SIG-M5 treated with dmso at 0.1 percent for 504 hours (cell line): ENCODE measurements around the gene C9orf72.
A peak's percentile ranks its signal among the peaks of the same experiment; 100 is the strongest.

Experiments used
- DNase-seq: peaks from one replicate; lab custom pipeline; 2025; ENCODE audit not compliant: unreplicated experiment; lab: John Stamatoyannopoulos, UW

C9orf72 gene

DNA sequence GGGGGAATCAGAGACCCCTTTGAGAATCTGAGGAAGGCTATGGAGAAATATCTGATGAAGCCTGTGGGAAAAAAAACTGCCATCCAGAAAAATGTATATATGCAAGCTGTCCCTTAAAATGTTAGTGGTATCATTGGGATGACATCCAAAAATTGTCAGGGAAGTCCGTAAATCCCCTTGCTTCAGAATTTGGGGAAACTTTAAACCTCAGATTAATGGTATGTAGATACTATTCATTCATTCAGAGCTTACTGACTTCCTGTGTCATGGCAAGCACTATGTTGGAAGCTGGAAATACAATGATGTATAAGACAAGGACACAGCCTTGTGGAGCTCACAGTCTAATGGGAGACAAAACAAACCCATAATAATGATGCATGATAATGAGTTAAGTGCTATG, 32.8 kb downstream of the C9orf72 start:
- no peak for DNase-seq

GRCh38 chr9:27539479-27540441, 33.5 kb downstream of the C9orf72 start:
- no peak for DNase-seq

DNA sequence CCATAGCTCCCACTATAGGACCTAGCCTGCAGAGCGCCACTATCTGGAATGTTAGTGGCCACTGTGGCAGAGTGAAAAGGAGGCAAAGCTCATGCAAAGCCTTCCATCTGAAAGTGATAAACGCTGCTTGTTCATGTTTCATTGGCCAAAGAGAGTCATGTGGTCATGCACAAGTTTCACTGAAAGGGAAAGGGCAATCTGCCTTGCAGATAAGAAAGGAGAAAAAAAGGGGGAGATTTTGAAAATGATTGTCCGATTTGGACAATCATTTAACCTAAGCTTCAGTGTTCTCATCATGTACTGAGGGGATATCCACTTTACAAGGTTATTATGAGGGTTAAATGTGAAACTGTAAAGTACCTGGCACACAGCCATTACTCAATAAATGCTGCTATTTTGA, 34.6 kb downstream of the C9orf72 start:
- DNase-seq: no peak

- DNase-seq: no peak
These were observed 35.5 kb downstream of the C9orf72 start for GRCh38 chr9:27537756-27538155.

DNA sequence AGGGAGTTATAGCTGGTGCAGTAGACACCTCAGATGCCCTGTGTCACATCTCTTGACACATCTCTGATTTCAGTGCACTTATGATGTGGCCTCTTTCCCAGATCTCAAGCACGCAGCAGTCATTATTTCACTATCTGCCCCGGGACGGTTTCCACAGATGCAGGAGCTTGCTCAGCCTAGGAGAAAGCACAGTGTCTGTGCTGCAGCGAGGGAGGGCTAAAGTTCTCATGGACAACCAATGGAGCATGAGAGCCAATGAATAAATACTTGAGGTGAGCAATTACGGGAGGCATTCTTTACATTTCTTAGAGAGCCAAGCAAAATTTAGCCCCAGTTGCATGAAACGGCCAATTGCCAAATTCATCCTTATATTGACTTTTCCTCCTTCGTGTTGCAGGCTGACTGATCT, 36.2 kb downstream of the C9orf72 start:
- DNase-seq: no peak

DNA sequence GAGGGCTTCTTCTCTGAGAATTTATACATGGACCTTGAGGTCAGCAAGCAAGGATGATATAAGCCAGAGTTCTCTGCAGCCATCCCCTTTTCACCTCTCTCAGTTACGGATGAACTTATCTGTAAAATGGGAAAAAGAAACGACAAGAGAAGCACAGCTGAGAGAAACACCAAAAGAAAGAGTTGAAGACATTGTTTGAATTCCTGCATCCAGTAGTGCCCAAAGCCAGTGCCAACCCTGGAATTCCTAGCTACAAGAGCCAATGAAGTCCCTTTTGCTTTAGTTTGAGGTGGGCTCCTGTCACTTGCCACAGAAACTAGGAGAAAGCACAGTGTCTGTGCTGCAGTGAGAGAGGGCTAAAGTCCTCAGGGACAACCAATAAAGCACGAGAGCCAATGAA, 37.1 kb downstream of the C9orf72 start:
- no peak for DNase-seq

GRCh38 chr9:27535701-27536118, 37.6 kb downstream of the C9orf72 start:
- no peak for DNase-seq

- DNase-seq: no peak
These were observed 38.5 kb downstream of the C9orf72 start for GRCh38 chr9:27534658-27535209.

- DNase-seq: no peak
These were observed 39.1 kb downstream of the C9orf72 start for GRCh38 chr9:27534131-27534530.

GRCh38 chr9:27533311-27533710, 40.0 kb downstream of the C9orf72 start:
- no peak for DNase-seq

DNA sequence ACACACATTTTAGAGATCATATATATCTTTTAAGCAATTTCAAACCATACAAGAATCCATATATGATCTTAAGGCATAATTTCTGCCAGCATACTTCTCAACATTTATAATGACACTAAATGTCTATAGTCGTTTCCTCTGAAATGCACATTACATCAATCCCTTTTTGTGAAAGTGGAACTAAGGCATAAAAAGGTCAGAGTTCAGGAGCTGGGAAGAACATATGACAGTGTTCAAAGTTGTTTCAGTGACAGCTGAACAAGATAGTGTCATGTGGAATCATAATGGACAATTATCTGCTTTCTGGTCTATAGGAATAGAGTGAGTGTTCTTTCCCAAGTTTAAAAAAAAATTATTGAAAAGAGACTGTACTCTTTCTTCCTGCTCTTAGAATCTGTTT, 41.2 kb downstream of the C9orf72 start:
- no peak for DNase-seq

- DNase-seq: no peak
These were observed 42.1 kb downstream of the C9orf72 start for GRCh38 chr9:27530915-27531755.

DNA sequence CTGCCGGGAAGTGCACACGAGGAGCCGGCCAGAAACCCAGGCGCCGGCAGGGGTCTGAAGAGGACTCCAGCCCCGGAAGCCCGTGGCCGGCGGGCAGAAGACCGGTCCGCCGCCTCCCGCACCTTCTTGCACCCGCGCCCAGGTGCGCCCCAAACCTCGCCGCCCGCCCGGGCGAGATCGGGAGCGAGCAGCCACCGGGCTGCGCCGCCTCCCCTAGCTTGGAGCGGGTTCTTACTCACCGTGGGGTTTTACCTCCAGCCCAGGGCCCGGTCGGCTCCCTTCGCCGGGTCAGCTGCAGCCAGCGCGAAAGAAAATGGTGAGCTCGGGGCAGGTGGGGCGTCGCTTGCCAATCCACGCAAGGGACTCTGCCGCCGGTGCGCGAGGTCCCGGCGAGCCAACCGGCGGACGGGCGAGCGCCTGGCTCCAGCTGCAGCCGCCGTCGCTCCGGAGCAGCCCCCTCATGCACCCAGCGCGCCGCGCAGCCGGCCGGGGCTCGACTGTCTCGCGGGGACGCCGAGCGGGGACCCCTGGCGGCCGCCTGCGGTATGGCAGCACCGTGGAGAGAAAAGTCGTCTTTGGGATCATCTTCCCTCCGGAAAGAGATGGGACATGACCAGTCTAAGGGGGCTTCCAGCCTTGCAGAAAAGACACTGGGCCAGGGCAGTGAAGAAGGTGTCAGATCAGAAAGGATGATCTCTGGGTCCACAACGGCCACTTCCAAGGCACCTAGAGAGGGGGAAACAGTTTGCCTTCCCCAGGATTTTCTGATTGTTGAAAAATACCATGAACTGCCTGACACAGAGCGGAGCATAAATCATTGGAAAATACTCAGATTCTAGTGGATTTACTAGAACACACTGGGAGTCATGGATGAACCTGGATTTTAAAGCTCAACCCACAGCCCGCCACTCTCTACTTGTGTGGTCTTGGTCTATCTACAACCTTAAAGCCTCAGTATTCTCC, 43.7 kb downstream of the C9orf72 start, which contains the start of gene MOB3B:
MOB3B (minus strand) TSS at position 499 of the 963 bp plus-strand sequence. CDS start 74,264 bp downstream, outside the sequence.
- peak; percentile 38 for DNase-seq

DNA sequence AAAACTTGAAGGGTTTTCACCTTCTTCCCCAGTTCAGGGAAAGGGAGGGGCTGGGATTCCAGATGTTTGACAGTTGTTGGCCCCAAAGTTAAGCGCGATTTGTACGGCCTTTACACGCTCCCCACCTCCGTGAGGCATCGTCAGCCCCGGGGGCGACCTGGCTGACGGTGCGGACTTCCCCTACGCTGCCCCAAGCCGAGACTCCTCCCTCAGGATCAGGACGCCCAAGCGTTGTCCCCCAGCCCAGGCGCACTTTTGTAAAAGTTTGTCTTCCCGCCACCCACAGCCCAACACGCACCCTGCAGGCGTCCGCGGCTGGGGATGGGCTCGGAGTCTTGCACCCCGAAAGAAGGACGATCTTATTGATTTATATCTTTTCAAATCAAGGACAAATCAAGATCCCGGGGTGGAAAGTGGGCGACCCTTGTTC, 44.4 kb downstream of the C9orf72 start:
- no peak for DNase-seq

GRCh38 chr9:27528076-27528885, 45.0 kb downstream of the C9orf72 start:
- DNase-seq: peak; percentile 14

DNA sequence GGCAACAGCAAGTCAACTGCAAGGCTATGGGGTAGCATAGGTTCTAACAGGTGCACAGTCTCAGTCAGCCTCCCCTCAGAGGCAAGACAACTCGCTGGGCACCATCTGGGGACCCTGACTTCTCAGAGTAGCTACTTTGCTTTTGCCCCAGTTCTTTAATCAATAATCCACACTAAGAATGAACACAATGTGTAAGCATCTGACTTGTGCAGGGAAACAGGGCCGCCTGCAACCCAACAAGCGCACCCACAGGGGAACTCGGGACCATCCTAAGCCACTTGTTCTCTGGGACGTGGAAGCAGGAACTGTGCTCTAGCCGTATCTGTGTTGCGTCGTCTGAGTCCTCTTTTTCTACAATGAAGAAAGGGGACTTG, 45.6 kb downstream of the C9orf72 start:
- DNase-seq: no peak

- no peak for DNase-seq
These were observed 49.0 kb downstream of the C9orf72 start, which contains the start of gene IFNK for GRCh38 chr9:27524236-27524635. Gene IFNK, plus strand, starts transcription at chr9:27524290. Its CDS starts 47 bp downstream, at chr9:27524337.

DNA sequence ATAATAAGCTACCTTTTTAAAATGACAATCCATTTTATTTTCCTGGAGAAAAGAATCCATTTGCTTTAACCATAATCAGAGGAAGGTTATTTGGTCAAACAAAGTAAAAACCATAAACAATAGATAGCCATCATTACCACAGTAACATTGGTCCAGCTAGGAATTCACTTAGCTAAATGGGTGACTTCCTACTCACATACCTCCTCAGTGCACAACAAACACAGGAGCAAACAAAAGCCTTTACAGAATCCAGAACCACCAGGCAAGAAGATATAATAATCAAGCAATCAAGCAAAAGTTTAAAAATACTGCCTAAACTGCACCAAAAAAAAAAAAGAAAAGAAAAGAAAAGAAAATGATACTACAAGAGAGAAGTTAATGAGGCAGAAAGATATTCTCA, 50.1 kb downstream of the C9orf72 start:
- DNase-seq: no peak

- DNase-seq: no peak
These were observed 52.3 kb downstream of the C9orf72 start for GRCh38 chr9:27520986-27521385.
